Daoy (cell line): ENCODE data around the gene SEMA5B. TPM values are rescaled to one million over a fixed set of nuclear protein-coding genes. Genes with fewer than 3 reads are reported as not detected.

Source experiments
- total RNA-seq: library from RNA; depleted of rRNA; stranded (reverse); fragments of >200 nt; shearing (Covaris generic); gene quantifications from 2 replicates; pipeline ENCODE4 v1.2.3, GENCODE V29; 2014; rRNA removed

Gene SEMA5B
- total RNA-seq, 1 experiment from 2014 or later: not detected

Other genes starting within 250 kb of the SEMA5B start
- 11.7 and 12.7 TPM in 2 replicates for gene HSPBAP1, start 233.9 kb downstream of the SEMA5B start, total RNA-seq
- 17.5 and 18.3 TPM in 2 replicates for gene SLC49A4, start 232.7 kb downstream of the SEMA5B start, total RNA-seq
- gene PDIA5, start 39.3 kb upstream of the SEMA5B start, total RNA-seq: 17.6 and 21.6 TPM in 2 replicates
- 44.9 and 45.1 TPM in 2 replicates for gene SEC22A, start 174.2 kb upstream of the SEMA5B start, total RNA-seq